ENCODE results near the gene ACAD8.

The ACAD8 gene

DNA sequence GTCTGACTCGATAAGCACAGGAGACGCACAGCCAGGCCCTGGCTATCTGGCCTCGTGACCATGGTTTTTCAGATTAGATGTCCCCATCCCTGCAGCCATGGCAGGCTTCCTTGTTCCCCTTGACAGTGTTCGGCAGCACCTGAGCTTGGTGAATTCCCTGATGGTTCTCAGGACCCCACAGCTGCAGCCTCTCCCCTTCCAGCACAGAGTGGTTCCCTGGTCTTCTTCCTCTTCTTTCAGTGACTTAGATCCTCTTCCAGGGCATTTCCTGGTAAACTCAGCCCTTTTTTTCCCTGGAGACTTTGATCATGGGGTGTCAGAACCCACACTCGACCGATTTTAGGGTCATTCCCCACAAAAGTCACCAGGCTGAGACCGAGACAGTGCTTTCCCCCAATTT is 37.3 kb downstream of the ACAD8 start:
- DNase-seq (ENCODE audit: low spot score): no peak

DNA sequence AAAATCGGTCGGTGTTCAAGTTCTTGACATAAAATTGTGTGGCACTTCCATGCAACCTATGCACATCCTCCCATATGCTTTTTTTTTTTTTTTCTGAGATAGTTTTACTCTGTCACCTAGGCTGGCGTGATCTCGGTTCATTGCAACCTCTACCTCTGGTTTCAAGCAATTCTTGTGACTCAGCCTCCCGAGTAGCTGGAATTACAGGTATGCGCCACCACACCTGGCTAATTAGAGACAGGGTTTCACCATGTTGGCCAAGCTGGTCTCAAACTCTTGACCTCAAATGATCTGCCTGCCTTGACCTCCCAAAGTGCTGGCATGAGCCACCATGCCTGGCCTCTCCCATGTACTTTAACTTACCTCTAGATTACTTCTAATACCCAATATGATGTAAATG is 37.8 kb downstream of the ACAD8 start:
- no peak for DNase-seq (ENCODE audit: low spot score)

DNA sequence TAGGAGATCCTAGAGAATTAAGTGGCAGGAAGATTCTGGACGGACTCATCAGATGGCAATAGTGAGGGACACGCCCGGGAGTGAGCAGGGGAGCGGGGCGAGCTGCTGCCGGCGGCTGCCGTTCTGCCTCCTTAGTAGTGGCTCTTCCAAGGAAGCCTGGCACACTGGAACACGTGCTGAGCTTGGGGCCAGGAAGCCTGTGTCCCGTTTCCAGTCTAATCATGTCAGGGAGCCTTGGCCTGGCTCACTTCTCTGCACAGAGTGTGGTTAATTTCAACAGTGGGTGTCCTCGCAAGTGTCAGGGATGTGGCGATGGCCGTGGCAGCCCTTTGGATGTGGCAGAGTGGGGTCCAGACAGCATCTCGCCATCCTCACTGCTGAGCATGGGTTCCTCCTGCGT is 39.3 kb downstream of the ACAD8 start:
- no peak for DNase-seq (ENCODE audit: low spot score)

DNA sequence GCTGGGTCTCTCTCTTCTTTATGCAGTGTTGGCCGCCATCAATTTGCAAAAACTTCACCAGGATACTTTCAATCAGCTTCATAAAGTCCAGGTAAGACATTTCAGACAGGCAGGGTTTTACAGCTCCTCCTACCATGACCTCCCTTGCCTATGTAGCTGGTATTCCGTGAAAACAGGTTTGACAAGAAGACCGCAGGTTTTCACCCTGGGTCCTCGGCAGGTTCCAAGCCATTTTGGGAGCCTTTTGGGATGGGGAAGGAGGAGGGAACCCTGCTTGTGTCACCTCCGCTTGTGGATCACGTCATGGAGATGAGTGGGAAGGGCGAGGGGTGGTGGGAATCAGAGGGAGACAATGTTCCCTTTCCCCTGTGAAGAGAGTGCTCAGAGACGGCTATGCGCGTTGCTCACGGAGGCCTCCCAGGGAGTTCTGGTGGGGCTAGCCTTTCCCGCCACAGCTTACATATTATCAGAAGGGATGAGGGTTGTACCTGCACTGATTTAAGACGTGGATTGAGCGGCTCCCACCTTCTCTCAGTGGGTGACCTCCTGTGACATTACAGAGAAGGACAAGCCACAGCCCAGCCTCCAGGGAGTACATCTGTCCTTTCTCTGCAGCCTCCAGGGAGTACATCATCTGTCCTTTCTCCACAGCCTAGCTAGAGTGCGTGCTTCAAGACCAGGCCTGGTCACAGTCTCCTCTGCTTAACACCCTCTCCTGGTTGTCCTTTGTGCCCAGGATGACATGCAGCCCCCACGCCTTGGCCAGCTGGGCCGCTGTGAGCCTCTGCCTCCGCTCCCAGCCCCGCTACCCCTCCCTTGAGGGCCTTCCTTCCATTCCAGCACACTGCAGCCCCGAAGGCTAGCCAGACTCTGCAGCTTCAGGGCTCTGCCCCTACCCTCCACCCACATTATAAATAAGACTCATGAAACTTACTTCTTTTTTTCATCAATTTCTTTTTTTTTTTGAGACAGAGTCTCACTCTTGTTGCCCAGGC is 40.0 kb downstream of the ACAD8 start:
- DNase-seq (ENCODE audit: low spot score): no peak

DNA sequence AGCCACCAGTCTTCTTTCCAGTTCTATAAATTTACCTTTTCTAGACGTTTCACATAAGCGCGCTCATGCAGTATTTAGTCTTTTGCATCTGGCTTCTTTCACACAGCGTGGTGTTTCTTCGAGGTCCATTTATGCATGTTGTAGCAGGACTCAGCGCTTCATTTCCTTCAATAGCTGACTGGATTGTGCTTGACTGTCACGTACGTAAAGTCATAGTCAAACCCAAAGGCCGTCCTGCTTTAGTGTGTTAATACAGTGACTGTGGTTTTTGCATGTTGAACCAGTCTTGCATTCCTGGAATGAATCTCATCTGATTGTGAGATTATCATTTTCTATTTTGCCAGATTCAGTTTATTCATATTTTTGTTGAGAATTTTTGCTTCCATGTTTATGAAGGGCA is 41.3 kb downstream of the ACAD8 start:
- no peak for DNase-seq (ENCODE audit: low spot score)

DNA sequence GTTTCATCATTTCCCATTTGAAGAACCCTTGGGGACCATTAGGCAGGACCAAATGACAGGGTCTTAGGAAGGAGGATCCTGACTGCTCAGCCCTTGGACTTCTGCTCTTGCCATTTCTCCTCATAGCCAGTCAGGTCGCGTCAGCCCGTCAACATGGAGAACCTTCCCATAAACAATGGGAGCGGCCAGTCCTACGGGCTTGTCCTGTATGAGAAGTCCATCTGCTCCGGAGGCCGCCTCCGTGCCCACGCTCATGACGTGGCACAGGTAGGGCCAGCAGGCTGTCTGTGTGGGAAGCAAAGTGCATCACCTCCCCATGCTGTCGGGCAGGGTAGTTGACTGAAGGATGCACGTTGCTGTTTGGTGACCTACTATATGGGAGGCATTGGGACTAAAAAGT is 58.9 kb downstream of the ACAD8 start:
- DNase-seq (ENCODE audit: low spot score): no peak

DNA sequence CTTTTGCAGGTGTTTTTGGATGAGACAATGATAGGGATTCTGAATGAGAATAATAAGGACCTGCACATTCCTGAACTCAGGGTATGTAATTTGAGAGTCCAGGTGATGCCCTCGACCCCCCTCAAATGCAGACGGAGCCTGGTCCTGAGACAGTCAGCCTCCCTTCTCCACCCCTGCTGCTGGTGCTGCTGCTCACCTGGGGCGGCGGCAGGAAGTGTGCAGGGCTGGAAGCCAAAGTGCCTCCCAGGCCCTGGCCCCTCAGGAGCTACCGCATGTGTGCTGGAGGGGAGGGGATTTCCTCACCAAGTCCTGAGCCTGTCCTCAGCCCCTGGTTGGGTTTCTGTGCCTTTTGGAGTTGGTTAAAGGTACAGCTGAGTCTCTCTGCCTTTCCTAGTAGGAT is 59.4 kb downstream of the ACAD8 start:
- no peak for DNase-seq (ENCODE audit: low spot score)

DNA sequence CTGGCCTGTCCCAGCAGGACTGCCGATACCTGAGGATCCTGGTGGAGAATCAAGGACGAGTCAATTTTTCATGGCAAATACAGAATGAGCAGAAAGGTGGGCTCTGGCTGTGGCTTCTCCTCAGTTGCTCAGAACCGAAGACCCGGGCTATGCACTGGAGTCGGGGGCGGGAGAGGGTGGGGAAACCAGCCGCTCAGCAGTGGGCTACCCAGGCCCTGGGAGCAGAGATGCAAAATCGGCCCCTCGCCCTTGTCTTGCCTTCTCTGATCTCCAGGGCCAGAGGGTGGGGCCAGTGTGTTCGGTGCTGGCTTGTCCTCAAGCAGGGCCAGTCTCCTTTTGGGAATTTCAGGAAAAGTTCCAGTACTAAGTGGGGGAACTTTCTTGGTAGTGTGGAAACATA is 60.0 kb downstream of the ACAD8 start:
- no peak for DNase-seq (ENCODE audit: low spot score)

DNA sequence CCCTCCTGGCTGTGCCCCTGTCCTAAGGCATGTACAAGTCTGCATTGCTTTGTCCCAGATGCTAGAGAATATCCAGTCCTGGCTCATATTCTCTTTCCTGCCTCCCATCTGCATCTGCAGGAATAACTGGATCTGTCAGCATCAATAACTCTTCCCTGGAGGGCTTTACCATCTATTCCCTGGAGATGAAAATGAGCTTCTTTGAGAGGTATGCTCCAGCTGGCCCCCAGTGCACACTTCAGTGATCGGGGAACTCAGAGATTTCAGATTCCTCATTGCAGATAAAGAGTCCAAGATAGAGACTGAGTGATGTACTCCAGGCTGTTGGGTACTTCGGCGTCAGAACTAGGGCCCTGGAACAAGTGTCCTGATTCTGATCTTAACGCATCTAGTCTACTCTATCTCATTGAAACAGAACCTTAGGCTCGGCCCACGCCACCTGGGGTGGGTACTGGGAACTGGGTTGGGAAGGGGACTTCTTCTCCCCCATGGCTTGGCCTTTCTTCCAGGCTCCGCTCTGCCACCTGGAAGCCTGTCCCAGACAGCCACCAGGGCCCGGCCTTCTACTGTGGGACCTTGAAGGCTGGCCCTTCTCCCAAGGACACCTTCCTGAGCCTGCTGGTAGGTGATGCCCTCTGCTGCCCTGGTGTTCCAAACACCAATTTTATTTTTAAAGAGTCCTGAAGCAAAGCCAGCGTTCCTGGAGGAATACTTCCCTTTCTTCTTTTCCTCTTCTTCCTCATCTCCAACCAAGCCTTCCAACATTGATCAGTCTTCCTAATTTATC is 60.6 kb downstream of the ACAD8 start:
- DNase-seq (ENCODE audit: low spot score): no peak
